HepG2 (cell line): ENCODE measurements around the gene ACSL5. TPM values are rescaled to one million over a fixed set of nuclear protein-coding genes. Genes with fewer than 3 reads are reported as not detected.

Experiments used
- CCDC6 ChIP-seq: sonication (generic); formaldehyde crosslinking; IDR thresholded peaks from 2 replicates; pipeline ENCODE4 v1.8.1; 2022; ENCODE audit warnings: mild to moderate bottlenecking, missing genetic modification reagents, moderate library complexity
- EHMT2 ChIP-seq: fragments of 200-600 bp; sonication (generic); IDR thresholded peaks from 2 replicates; pipeline ENCODE4 v1.7.0; 2017; ENCODE audit warnings: antibody characterized with exemption, low read depth, low read length, borderline replicate concordance
- ELF1 ChIP-seq: sonication (generic); formaldehyde crosslinking; IDR thresholded peaks from 2 replicates; pipeline ENCODE4 v1.4.0; 2020; ENCODE audit warnings: missing genetic modification reagents
- JUN ChIP-seq: sonication (generic); formaldehyde crosslinking; IDR thresholded peaks from 2 replicates; pipeline ENCODE4 v1.4.0; 2020; ENCODE audit warnings: mild to moderate bottlenecking, missing genetic modification reagents
- KDM6A ChIP-seq: IDR thresholded peaks from 2 replicates; pipeline ENCODE4 v1.6.1; 2016; ENCODE audit warnings: low read depth
- LCORL ChIP-seq, 2 experiments: fragments of 450-650 bp in 1 of 2; sonication (generic) in 1 of 2; formaldehyde crosslinking in 1 of 2; IDR thresholded peaks; 2 replicates each; pipeline versions ENCODE4 v1.5.0 to v1.6.1; 2017 to 2020; ENCODE audit warnings: antibody characterized with exemption in 1 of 2, missing genetic modification reagents in 1 of 2
- MAFK ChIP-seq, 2 experiments: IDR thresholded peaks in 1 of 2; conservative IDR thresholded peaks in 1 of 2; 2 replicates each; pipeline ENCODE4 v1.6.1; 2011; ENCODE audit warnings: improper control_type of control experiment in 2 of 2, low read length in 2 of 2
- MBNL3 ChIP-seq: fragments of 250-450 bp; sonication (Bioruptor Pico); conservative IDR thresholded peaks from 2 replicates; pipeline ENCODE4 v1.8.0; 2022; ENCODE audit warnings: mild to moderate bottlenecking, inconsistent platforms
- RFX3 ChIP-seq: IDR thresholded peaks from 2 replicates; pipeline ENCODE4 v1.6.1; 2016; ENCODE audit warnings: missing biosample characterization, missing genetic modification reagents
- RXRB ChIP-seq: IDR thresholded peaks from 2 replicates; pipeline ENCODE4 v1.6.1; 2016; ENCODE audit warnings: borderline replicate concordance, missing genetic modification reagents, missing compliant biosample characterization
- TBP ChIP-seq: sonication (generic); formaldehyde crosslinking; IDR thresholded peaks from 2 replicates; pipeline ENCODE4 v1.5.0; 2020; ENCODE audit warnings: missing genetic modification reagents
- ZBTB7B ChIP-seq: sonication (generic); formaldehyde crosslinking; IDR thresholded peaks from 2 replicates; pipeline ENCODE4 v1.4.0; 2020; ENCODE audit warnings: missing genetic modification reagents
- ZNF329 ChIP-seq: sonication (generic); formaldehyde crosslinking; IDR thresholded peaks from 2 replicates; pipeline ENCODE4 v1.9.0; 2021; ENCODE audit warnings: low read depth, mild to moderate bottlenecking, missing genetic modification reagents
- ZNF703 ChIP-seq: sonication (generic); formaldehyde crosslinking; IDR thresholded peaks from 2 replicates; pipeline ENCODE4 v1.5.1; 2020; ENCODE audit warnings: missing genetic modification reagents, mild to moderate bottlenecking, moderate library complexity, borderline replicate concordance
- ZNF878 ChIP-seq: sonication (generic); formaldehyde crosslinking; IDR thresholded peaks from 2 replicates; pipeline ENCODE4 v1.8.1; 2023; ENCODE audit warnings: mild to moderate bottlenecking, missing genetic modification reagents, moderate library complexity
- polyA plus RNA-seq, 8 experiments: library from polyadenylated mRNA; depleted of rRNA in 3 of 8; stranded (reverse) in 7 of 8; unstranded in 1 of 8; fragments of >200 nt; fragmentation: Illumina TruSeq in 4 of 8; extraction: Trizol in 4 of 8; gene quantifications; 2 replicates each; pipeline versions ENCODE4 v1.2.1 to v1.2.3, GENCODE V29; 2011 to 2016; ENCODE audit warnings: low read depth in 4 of 8, missing spikeins in 1 of 8, mixed read lengths in 1 of 8; ENCODE audit not compliant: insufficient read depth in 1 of 8
- total RNA-seq, 5 experiments: library from RNA; depleted of rRNA; stranded (reverse); fragments of >200 nt; fragmentation: Illumina TruSeq; extraction: Trizol; gene quantifications; 2 replicates each; pipeline ENCODE4 v1.2.3, GENCODE V29; 2016; ENCODE audit warnings: low read depth in 1 of 5
- TF ChIP-seq, protein P1 (sequence below), 2 experiments: fragments of 450-650 bp in 1 of 2; sonication (generic) in 1 of 2; formaldehyde crosslinking; IDR thresholded peaks; 2 replicates each; pipeline versions ENCODE4 v1.5.0 to v1.8.0; 2020 to 2022; ENCODE audit warnings: mild to moderate bottlenecking in 1 of 2, missing genetic modification reagents in 1 of 2

Gene ACSL5
- total and polyA plus RNA-seq, 2 of the 13 experiments (the other 11 are each of a cell fraction or from before 2014, with no cell fraction given), result 56.4 to 82.5 TPM

- TF ChIP-seq RFX3 (CRISPR knock-in tag) (no peak), ZNF703 (CRISPR knock-in tag) (no peak), ZBTB7B (CRISPR knock-in tag) (0 out of 2 replicates have a peak, but pooled peaks have one; percentile 12), RXRB (0 out of 2 replicates have a peak, but pooled peaks have one; percentile 7), JUN (no peak), ZNF878 (0 out of 2 replicates have a peak, but pooled peaks have one; percentile 6), ZNF329 (no peak), TBP (no peak), EHMT2 (no peak), KDM6A (CRISPR knock-in tag) (no peak), MBNL3 (CRISPR knock-in tag) (no peak), MAFK (conservative IDR thresholded peaks at IDR 0.05 in 1 of 2, IDR thresholded peaks at IDR 0.05 in 1 of 2; ENCODE audit: low read length in 2 of 2) (peak; percentile 54 to 69; a peak in 3 of 4 replicates), CCDC6 (CRISPR knock-in tag) (no peak), ELF1 (no peak), LCORL (IDR thresholded peaks at IDR 0.05) (no peak), LCORL (CRISPR knock-in tag; IDR thresholded peaks at IDR 0.05) (0 out of 2 replicates have a peak, but pooled peaks have one; percentile 11)
- TF ChIP-seq, protein P1, sequence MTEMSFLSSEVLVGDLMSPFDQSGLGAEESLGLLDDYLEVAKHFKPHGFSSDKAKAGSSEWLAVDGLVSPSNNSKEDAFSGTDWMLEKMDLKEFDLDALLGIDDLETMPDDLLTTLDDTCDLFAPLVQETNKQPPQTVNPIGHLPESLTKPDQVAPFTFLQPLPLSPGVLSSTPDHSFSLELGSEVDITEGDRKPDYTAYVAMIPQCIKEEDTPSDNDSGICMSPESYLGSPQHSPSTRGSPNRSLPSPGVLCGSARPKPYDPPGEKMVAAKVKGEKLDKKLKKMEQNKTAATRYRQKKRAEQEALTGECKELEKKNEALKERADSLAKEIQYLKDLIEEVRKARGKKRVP (CRISPR knock-in tag; IDR thresholded peaks at IDR 0.05), result no peak
Measured at GRCh38 chr10:112365451-112365850, 8.5 kb upstream of the ACSL5 start (continued).
